ENCODE data around the gene C5.

GRCh38 chr9:120949290-120949689, 100.8 kb downstream of the C5 start:
- TF ChIP-seq CTCF (conservative IDR thresholded peaks at IDR 0.05; ENCODE audit: low read length) (no peak), EZH2phosphoT487 (IDR thresholded peaks at IDR 0.05; ENCODE audit: borderline replicate concordance) (no peak)

All from Loucy (cell line).